ENCODE results near the gene OR8D1. TPM values are rescaled to one million over a fixed set of nuclear protein-coding genes. Genes with fewer than 3 reads are reported as not detected.
A peak's percentile ranks its signal among the peaks of the same experiment; 100 is the strongest.

The OR8D1 gene
- total RNA-seq, 4 donors from 2014 or later, result 0.82 TPM; not detected in 3

GRCh38 chr11:124340142-124340447 is 26.3 kb upstream of the OR8D1 start:
- intact Hi-C loops (cut with DNase I; ENCODE audit: low total_unique reads), result no loop called here
- Histone ChIP-seq H3K27ac (no peak overlapping the region), H3K36me3 (no peaks in the 10 kb centered on the region), H3K9me3 (no peaks in the 10 kb centered on the region), H3K27me3 (no peaks in the 10 kb centered on the region), H3K4me3 (no peak overlapping the region), H3K4me1 (no peaks in the 10 kb centered on the region)
- no peak for TF ChIP-seq EP300 (IDR thresholded peaks at IDR 0.05; ENCODE audit: low read depth)
- no peak for TF ChIP-seq POLR2AphosphoS5 (IDR thresholded peaks at IDR 0.05)
- no peak for TF ChIP-seq CTCF (IDR thresholded peaks at IDR 0.05)
- no peak for TF ChIP-seq POLR2A (IDR thresholded peaks at IDR 0.05)
- WGBS, 2 donors (ENCODE audit: low coverage in 1 of 2), result 25 to 46% methylated on average over 2 of the region's 2 CpGs
- no peak for DNase-seq
- in situ Hi-C loops (cut with MboI; ENCODE audit: low pct_ligation_motif_present in 1 of 4, low pct_unique_long_range_greater_than_20kb in 1 of 4, low sequenced_read_pairs in 3 of 4), result no loop called here

GRCh38 chr11:124339396-124340141 is 25.8 kb upstream of the OR8D1 start:
- no peak overlapping the region for H3K4me3 ChIP-seq
- no peak overlapping the region for H3K27ac ChIP-seq
- TF ChIP-seq EP300 (IDR thresholded peaks at IDR 0.05; ENCODE audit: low read depth) (no peak), POLR2AphosphoS5 (IDR thresholded peaks at IDR 0.05) (no peak), POLR2A (IDR thresholded peaks at IDR 0.05) (no peak), CTCF (IDR thresholded peaks at IDR 0.05) (no peak)
- no peaks in the 10 kb centered on the region for H3K36me3 ChIP-seq
- H3K27me3 ChIP-seq, result no peaks in the 10 kb centered on the region
- H3K4me1 ChIP-seq, result no peaks in the 10 kb centered on the region
- no peak for DNase-seq
- in situ Hi-C loops (cut with MboI; ENCODE audit: low pct_ligation_motif_present in 1 of 4, low pct_unique_long_range_greater_than_20kb in 1 of 4, low sequenced_read_pairs in 3 of 4) (no loop called here), intact Hi-C loops (cut with DNase I; ENCODE audit: low total_unique reads) (no loop called here)
- WGBS, 2 donors (ENCODE audit: low coverage in 1 of 2), result 68 to 76% methylated on average over 5 to 6 of the region's 6 CpGs
- H3K9me3 ChIP-seq, result no peaks in the 10 kb centered on the region

- no peaks in the 10 kb centered on the region for H3K36me3 ChIP-seq
- no peak for DNase-seq
- TF ChIP-seq EP300 (IDR thresholded peaks at IDR 0.05; ENCODE audit: low read depth) (no peak), POLR2AphosphoS5 (IDR thresholded peaks at IDR 0.05) (no peak), CTCF (IDR thresholded peaks at IDR 0.05) (no peak), POLR2A (IDR thresholded peaks at IDR 0.05) (no peak)
- no peak overlapping the region for H3K4me3 ChIP-seq
- no peaks in the 10 kb centered on the region for H3K4me1 ChIP-seq
- no peaks in the 10 kb centered on the region for H3K27me3 ChIP-seq
- in situ Hi-C loops (cut with MboI; ENCODE audit: low pct_ligation_motif_present in 1 of 4, low pct_unique_long_range_greater_than_20kb in 1 of 4, low sequenced_read_pairs in 3 of 4) (no loop called here), intact Hi-C loops (cut with DNase I; ENCODE audit: low total_unique reads) (no loop called here)
- WGBS, 2 donors (ENCODE audit: low coverage in 1 of 2), result 72 to 77% methylated on average over 3 of the region's 3 CpGs
- H3K9me3 ChIP-seq, result no peaks in the 10 kb centered on the region
- no peak overlapping the region for H3K27ac ChIP-seq
Observed at GRCh38 chr11:124331873-124332272, 18.1 kb upstream of the OR8D1 start.

- WGBS, 2 donors (ENCODE audit: low coverage in 1 of 2), result 15 to 23% methylated on average over 2 of the region's 2 CpGs
- in situ Hi-C loops (cut with MboI; ENCODE audit: low pct_ligation_motif_present in 1 of 4, low pct_unique_long_range_greater_than_20kb in 1 of 4, low sequenced_read_pairs in 3 of 4), result no loop called here
- intact Hi-C loops (cut with DNase I; ENCODE audit: low total_unique reads), result no loop called here
- Histone ChIP-seq H3K27ac (no peak overlapping the region), H3K4me3 (no peak overlapping the region), H3K36me3 (no peaks in the 10 kb centered on the region), H3K4me1 (no peaks in the 10 kb centered on the region), H3K27me3 (no peaks in the 10 kb centered on the region), H3K9me3 (no peaks in the 10 kb centered on the region)
- DNase-seq, result no peak
- TF ChIP-seq CTCF (IDR thresholded peaks at IDR 0.05) (peak in 2 of 5 experiments; percentile 3 to 8), POLR2AphosphoS5 (IDR thresholded peaks at IDR 0.05) (no peak)
Observed at GRCh38 chr11:124329787-124330478, 16.2 kb upstream of the OR8D1 start.

Measured in transverse colon (tissue), 4 donors.